KOPT-K1 (cell line): ENCODE results near the gene CCDC54.

Experiments used
- H3K27ac ChIP-seq: fragments of 200-600 bp; sonication (generic); 2 replicates; pipeline ENCODE4 v1.5.1; 2016; ENCODE audit warnings: antibody characterized with exemption, mild to moderate bottlenecking, low read depth, low read length; ENCODE audit not compliant: poor library complexity, severe bottlenecking
- H3K36me3 ChIP-seq: fragments of 200-600 bp; sonication (generic); 2 replicates; pipeline ENCODE4 v1.5.1; 2017; ENCODE audit warnings: antibody characterized with exemption, mild to moderate bottlenecking, low read length, moderate library complexity; ENCODE audit not compliant: insufficient read depth
- H3K9me3 ChIP-seq: fragments of 200-600 bp; sonication (generic); 2 replicates; pipeline ENCODE4 v1.5.1; 2017; ENCODE audit warnings: antibody characterized with exemption, low read length, mild to moderate bottlenecking; ENCODE audit not compliant: insufficient read depth, poor library complexity, severe bottlenecking

Gene CCDC54

GRCh38 chr3:107410606-107411005 lies 33.4 kb downstream of the CCDC54 start:
- Histone ChIP-seq H3K36me3 (no peaks in the 10 kb centered on the region), H3K9me3 (peaks cover 18% of the 10 kb centered on the region), H3K27ac (no peak overlapping the region)

GRCh38 chr3:107411056-107411455 lies 33.8 kb downstream of the CCDC54 start:
- Histone ChIP-seq H3K36me3 (no peaks in the 10 kb centered on the region), H3K9me3 (peaks cover 18% of the 10 kb centered on the region), H3K27ac (no peak overlapping the region)

- H3K9me3 ChIP-seq: peaks cover 18% of the 10 kb centered on the region
- H3K27ac ChIP-seq: no peak overlapping the region
- no peaks in the 10 kb centered on the region for H3K36me3 ChIP-seq
These were observed 34.5 kb downstream of the CCDC54 start for GRCh38 chr3:107411779-107412178.

GRCh38 chr3:107412376-107412775 lies 35.1 kb downstream of the CCDC54 start:
- Histone ChIP-seq H3K36me3 (no peaks in the 10 kb centered on the region), H3K27ac (no peak overlapping the region), H3K9me3 (peaks cover 18% of the 10 kb centered on the region)

- Histone ChIP-seq H3K27ac (no peak overlapping the region), H3K36me3 (no peaks in the 10 kb centered on the region), H3K9me3 (peaks cover 17% of the 10 kb centered on the region)
These were observed 36.0 kb downstream of the CCDC54 start for GRCh38 chr3:107413264-107413663.

GRCh38 chr3:107414325-107414964 lies 37.2 kb downstream of the CCDC54 start:
- no peak overlapping the region for H3K27ac ChIP-seq
- no peaks in the 10 kb centered on the region for H3K36me3 ChIP-seq

GRCh38 chr3:107416138-107416537 lies 38.9 kb downstream of the CCDC54 start:
- Histone ChIP-seq H3K36me3 (no peaks in the 10 kb centered on the region), H3K27ac (no peak overlapping the region), H3K9me3 (no peaks in the 10 kb centered on the region)

More at GRCh38 chr3:107414325-107414964, 37.2 kb downstream of the CCDC54 start:
- H3K9me3 ChIP-seq: peaks cover 6% of the 10 kb centered on the region

- no peaks in the 10 kb centered on the region for H3K9me3 ChIP-seq
- no peak overlapping the region for H3K27ac ChIP-seq
- no peaks in the 10 kb centered on the region for H3K36me3 ChIP-seq
These were observed 39.6 kb downstream of the CCDC54 start for GRCh38 chr3:107416886-107417285.

GRCh38 chr3:107421170-107421792 lies 44.0 kb downstream of the CCDC54 start:
- Histone ChIP-seq H3K27ac (no peak overlapping the region), H3K36me3 (no peaks in the 10 kb centered on the region), H3K9me3 (no peaks in the 10 kb centered on the region)

- H3K27ac ChIP-seq: no peak overlapping the region
- no peaks in the 10 kb centered on the region for H3K36me3 ChIP-seq
- no peaks in the 10 kb centered on the region for H3K9me3 ChIP-seq
These were observed 44.6 kb downstream of the CCDC54 start for GRCh38 chr3:107421881-107422280.

GRCh38 chr3:107425033-107425432 lies 47.8 kb downstream of the CCDC54 start:
- Histone ChIP-seq H3K27ac (no peak overlapping the region), H3K9me3 (no peaks in the 10 kb centered on the region), H3K36me3 (no peaks in the 10 kb centered on the region)

GRCh38 chr3:107426223-107426622 lies 49.0 kb downstream of the CCDC54 start:
- no peaks in the 10 kb centered on the region for H3K9me3 ChIP-seq
- no peaks in the 10 kb centered on the region for H3K36me3 ChIP-seq
- H3K27ac ChIP-seq: no peak overlapping the region
